GM19324 (cell line): ENCODE data around the gene RHOH.
"Not testable (repeated sequence)": the region's sequence is repeated elsewhere in the genome, so short reads cannot be mapped to it uniquely, and the experiment has no call there.

Source experiments
- ATAC-seq: cut with Tn5 transposase; IDR thresholded peaks from one replicate; pipeline ENCODE4 v1.9.1; 2021; ENCODE audit warnings: mild to moderate bottlenecking, moderate library complexity; ENCODE audit not compliant: unreplicated experiment, low FRiP score

RHOH gene

GRCh38 chr4:40289366-40290188 is 92.7 kb downstream of the RHOH start:
- no peak for ATAC-seq

GRCh38 chr4:40290611-40291186 is 93.9 kb downstream of the RHOH start:
- not testable (repeated sequence) for ATAC-seq

GRCh38 chr4:40292313-40292759 is 95.5 kb downstream of the RHOH start:
- no peak for ATAC-seq

- no peak for ATAC-seq
Observed at GRCh38 chr4:40294339-40294738, 97.5 kb downstream of the RHOH start.

GRCh38 chr4:40295030-40295429 is 98.2 kb downstream of the RHOH start:
- ATAC-seq = not testable (repeated sequence)

- no peak for ATAC-seq
Observed at GRCh38 chr4:40295572-40295971, 98.7 kb downstream of the RHOH start.
